Measurements from ENCODE around the gene LHFPL3.

DNA sequence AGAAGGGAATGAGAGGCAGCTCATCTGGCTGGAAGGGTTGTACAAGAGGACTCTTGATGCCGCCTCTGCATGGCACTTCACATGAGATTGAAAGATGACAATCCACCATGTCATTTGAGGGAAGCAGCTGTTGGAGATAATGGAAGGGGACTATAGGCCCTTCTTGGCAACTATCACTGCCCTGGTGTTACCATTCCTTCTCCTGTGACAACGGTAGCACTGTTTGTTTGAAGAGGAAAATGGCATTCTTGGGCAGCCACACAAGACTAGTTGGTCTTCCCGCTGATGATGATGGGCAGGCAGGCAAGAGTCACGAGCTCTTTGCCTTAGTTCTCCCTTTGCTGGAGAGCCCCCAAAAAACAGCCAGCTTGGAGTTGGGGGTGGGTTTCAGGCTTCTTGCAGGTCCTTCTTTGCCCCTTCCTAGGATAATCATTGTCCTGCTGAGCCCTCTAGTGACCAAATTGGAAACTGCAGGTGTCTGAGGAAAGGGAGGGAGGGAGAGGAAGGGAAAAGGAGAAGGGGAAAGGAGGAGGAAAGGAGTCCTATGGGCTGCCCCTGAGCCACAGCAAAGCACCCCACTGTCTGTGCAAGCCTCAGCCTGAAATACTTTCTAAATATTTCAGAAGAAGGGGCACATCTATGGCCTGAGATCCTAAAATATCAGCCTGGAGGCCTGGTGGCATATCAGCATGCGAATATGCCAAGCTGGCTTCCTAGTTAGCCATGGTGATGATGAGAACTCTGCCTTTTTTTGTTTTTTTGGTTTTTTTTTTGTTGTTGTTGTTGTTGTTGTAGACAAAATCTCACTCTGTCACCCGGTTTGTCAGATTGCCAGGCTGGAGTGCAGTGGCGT is 520.0 kb downstream of the LHFPL3 start:
- TF ChIP-seq, protein P1, sequence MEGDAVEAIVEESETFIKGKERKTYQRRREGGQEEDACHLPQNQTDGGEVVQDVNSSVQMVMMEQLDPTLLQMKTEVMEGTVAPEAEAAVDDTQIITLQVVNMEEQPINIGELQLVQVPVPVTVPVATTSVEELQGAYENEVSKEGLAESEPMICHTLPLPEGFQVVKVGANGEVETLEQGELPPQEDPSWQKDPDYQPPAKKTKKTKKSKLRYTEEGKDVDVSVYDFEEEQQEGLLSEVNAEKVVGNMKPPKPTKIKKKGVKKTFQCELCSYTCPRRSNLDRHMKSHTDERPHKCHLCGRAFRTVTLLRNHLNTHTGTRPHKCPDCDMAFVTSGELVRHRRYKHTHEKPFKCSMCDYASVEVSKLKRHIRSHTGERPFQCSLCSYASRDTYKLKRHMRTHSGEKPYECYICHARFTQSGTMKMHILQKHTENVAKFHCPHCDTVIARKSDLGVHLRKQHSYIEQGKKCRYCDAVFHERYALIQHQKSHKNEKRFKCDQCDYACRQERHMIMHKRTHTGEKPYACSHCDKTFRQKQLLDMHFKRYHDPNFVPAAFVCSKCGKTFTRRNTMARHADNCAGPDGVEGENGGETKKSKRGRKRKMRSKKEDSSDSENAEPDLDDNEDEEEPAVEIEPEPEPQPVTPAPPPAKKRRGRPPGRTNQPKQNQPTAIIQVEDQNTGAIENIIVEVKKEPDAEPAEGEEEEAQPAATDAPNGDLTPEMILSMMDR (IDR thresholded peaks at IDR 0.05) = peak; percentile 96
- TF ChIP-seq ZFX (IDR thresholded peaks at IDR 0.05; ENCODE audit: borderline replicate concordance) = no peak
